ENCODE data around the gene BCL2L13.

BCL2L13 gene

GRCh38 chr22:17627961-17628405 is 10.6 kb upstream of the BCL2L13 start:
- peak overlapping the region; percentile 100 for H3K4me3 ChIP-seq
- DNase-seq (ENCODE audit: low spot score) = no peak
- no peak for TF ChIP-seq CTCF (IDR thresholded peaks at IDR 0.05)
- H3K27ac ChIP-seq = peak overlapping the region; percentile 74 to 94

- Histone ChIP-seq H3K27ac (peak within 1 kb of the TSS; percentile 74 to 94), H3K4me3 (peak within 1 kb of the TSS; percentile 100)
- TF ChIP-seq CTCF (IDR thresholded peaks at IDR 0.05) = no peak
- DNase-seq (ENCODE audit: low spot score) = peak; percentile 98
Observed at GRCh38 chr22:17628406-17629172, 10.0 kb upstream of the BCL2L13 start, which contains the start of gene ATP6V1E1. Gene ATP6V1E1, minus strand, starts transcription at chr22:17628749. Its CDS starts 114 bp downstream, at chr22:17628635.

DNA sequence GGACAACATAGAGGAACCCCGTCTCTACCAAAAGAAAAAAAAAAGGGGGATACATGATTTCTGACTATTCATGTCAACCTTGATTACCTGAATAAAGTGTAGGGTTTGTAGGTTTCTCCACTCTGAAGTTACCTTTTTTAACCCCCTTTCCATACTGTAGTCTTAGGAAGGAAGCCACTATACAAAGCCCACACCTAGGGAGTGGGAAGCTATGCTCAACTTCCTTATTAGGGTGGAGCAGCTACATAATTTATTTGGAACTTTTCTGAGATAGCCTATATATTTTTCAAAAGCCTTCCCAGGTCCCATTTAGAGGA is 9.4 kb upstream of the BCL2L13 start:
- Histone ChIP-seq H3K4me3 (peak overlapping the region; percentile 100), H3K27ac (peak overlapping the region; percentile 74 to 94)
- DNase-seq (ENCODE audit: low spot score) = no peak
- no peak for TF ChIP-seq CTCF (IDR thresholded peaks at IDR 0.05)

GRCh38 chr22:17629641-17630040 is 8.9 kb upstream of the BCL2L13 start:
- no peak for TF ChIP-seq CTCF (IDR thresholded peaks at IDR 0.05)
- Histone ChIP-seq H3K27ac (no peak overlapping the region), H3K4me3 (no peak overlapping the region)
- no peak for DNase-seq (ENCODE audit: low spot score)

- H3K4me3 ChIP-seq = no peak overlapping the region
- no peak for TF ChIP-seq CTCF (IDR thresholded peaks at IDR 0.05)
- no peak for DNase-seq (ENCODE audit: low spot score)
- no peak overlapping the region for H3K27ac ChIP-seq
Observed at GRCh38 chr22:17631076-17631565, 7.4 kb upstream of the BCL2L13 start.

DNA sequence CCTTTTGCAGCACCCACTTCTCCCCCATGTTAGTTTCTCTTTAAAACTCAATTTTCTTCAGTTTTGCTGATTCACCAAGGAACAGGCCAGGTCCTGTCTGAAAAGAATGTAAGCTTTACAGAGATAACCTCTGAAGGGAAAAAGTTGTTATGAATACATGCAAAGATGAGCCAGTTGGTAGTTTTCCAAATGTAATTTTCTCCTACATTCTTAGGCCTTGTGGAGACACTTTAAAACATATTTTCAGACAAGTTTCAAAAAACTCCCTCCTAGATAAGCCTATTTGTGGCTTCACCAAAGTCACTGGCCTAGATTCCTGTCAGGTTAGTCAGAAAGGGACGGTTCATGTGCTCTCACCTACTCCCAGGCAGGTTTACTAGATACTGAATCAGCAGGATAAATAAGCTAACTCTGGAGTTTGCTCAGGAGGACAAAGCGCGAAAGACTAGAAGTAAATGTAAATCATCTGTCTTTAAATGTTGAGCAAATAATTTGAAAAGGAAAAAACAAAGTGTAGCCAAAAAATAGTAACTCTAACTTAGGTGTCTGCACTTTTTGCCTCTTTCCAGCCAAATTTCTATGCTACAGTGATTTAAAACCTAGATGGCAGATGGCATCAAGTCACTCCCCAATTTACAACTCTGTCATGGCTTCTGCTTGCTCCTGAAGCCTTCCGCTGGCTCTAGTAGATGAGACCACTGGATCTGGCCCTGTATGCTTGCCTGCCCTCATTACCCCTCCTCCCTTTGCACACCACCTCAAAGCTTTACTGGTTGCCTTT is 5.2 kb upstream of the BCL2L13 start:
- no peak for TF ChIP-seq CTCF (IDR thresholded peaks at IDR 0.05)
- DNase-seq (ENCODE audit: low spot score) = no peak
- Histone ChIP-seq H3K27ac (no peak overlapping the region), H3K4me3 (no peak overlapping the region)
